ENCODE measurements around the gene ROBO1.
"Not testable (repeated sequence)": the region's sequence is repeated elsewhere in the genome, so short reads cannot be mapped to it uniquely, and the experiment has no call there.

ROBO1 gene

DNA sequence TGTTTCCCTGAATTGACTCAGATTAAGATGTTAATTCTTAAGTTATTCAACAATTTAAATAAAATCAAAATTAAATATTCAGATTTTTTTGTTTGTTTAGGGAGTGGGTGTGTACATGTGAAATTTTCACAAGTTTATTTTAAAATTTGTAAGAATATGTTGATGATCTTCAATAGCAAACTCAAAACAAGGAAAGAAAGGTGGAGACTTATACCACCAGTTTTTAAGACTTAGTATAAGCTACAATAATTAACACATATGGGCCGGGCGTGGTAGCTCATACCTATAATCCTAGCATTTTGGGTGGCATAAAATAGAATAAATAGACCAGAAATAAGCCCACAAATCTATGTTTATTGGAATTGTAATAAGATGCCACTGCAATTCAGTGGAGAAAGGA lies 1084.5 kb downstream of the ROBO1 start:
- Histone ChIP-seq H3K4me3 (no peak overlapping the region), H3K27ac (no peak overlapping the region)
- DNase-seq (ENCODE audit: low spot score): no peak
- TF ChIP-seq, protein P1, sequence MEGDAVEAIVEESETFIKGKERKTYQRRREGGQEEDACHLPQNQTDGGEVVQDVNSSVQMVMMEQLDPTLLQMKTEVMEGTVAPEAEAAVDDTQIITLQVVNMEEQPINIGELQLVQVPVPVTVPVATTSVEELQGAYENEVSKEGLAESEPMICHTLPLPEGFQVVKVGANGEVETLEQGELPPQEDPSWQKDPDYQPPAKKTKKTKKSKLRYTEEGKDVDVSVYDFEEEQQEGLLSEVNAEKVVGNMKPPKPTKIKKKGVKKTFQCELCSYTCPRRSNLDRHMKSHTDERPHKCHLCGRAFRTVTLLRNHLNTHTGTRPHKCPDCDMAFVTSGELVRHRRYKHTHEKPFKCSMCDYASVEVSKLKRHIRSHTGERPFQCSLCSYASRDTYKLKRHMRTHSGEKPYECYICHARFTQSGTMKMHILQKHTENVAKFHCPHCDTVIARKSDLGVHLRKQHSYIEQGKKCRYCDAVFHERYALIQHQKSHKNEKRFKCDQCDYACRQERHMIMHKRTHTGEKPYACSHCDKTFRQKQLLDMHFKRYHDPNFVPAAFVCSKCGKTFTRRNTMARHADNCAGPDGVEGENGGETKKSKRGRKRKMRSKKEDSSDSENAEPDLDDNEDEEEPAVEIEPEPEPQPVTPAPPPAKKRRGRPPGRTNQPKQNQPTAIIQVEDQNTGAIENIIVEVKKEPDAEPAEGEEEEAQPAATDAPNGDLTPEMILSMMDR (IDR thresholded peaks at IDR 0.05): no peak

DNA sequence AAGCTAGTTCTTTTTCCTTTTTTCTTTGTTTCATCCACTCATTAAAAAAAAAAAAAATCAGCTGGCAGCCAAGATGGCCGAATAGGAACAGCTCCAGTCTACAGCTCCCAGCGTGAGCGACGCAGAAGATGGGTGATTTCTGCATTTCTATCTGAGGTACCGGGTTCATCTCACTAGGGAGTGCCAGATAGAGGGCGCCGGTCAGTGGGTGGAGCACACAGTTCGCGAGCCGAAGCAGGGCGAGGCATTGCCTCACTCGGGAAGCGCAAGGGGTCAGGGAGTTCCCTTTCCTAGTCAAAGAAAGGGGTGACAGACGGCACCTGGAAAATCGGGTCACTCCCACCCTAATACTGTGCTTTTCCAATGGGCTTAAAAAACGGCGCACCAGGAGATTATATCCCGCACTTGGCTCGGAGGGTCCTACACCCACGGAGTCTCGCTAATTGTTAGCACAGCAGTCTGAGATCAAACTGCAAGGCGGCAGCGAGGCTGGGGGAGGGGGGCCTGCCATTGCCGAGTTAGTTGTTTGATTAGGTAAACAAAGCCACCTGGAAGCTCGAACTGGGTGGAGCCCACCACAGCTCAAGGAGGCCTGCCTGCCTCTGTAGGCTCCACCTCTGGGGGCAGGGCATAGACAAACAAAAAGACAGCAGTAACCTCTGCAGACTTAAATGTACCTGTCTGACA lies 1092.5 kb downstream of the ROBO1 start:
- not testable (repeated sequence) for H3K4me3 ChIP-seq; H3K27ac ChIP-seq; DNase-seq (ENCODE audit: low spot score)

DNA sequence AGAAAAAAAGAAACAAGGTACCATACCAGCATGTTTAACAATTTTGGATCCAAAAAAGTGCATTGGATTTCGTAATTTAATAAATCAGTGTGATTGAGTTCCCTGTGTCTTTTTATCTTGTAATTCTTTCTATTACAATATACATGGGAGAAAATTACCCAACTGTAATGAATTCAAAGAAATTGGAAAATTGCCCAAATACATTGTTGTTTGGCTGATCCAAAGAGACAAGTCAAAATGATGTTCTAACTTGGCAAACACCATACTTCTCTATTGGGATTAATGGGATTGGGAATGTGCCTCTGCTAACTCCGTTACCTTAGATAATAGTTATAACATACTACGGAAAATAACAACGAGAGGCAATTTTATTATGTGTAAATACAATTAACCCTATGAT lies 1097.1 kb downstream of the ROBO1 start:
- H3K4me3 ChIP-seq: no peak overlapping the region
- H3K27ac ChIP-seq: no peak overlapping the region
- no peak for DNase-seq (ENCODE audit: low spot score)
- TF ChIP-seq, protein P1 (IDR thresholded peaks at IDR 0.05): no peak

DNA sequence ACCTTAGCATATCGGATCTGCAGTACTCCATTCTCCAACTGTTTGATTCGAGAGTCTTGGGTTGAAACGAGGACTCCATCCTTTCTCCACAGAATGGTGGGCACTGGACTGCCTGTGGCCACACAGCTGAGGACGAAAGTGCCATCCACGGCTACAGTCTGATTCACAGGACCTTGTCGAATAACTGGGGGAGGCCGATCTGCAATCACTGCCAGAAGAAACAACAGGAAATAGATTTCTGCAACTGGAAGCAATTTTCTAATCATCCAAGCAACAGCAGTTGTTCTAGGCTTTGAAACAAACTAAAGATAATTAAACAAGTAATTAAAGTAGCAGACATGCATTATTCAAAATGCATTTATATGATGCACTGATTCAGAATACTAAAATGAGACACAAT lies 1097.7 kb downstream of the ROBO1 start:
- Histone ChIP-seq H3K27ac (no peak overlapping the region), H3K4me3 (no peak overlapping the region)
- DNase-seq (ENCODE audit: low spot score): no peak
- TF ChIP-seq, protein P1 (IDR thresholded peaks at IDR 0.05): no peak

DNA sequence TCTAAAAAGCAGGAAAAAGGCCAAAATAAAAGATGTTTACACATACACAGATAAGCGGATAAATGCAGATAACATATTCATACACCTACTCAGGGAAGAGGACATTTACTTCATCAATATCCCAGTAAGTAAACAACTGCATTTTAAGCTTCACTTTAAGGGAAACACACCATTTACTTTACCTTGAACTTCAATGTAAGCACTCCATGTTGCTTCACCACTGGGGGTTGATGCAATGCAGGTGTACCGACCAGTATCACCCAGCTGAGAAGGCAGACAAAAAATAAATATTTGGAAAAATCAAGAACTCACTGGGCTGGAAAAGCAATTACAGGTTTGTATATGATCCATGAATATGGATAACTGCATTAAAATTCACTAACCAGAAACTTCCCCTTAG lies 1099.5 kb downstream of the ROBO1 start:
- no peak overlapping the region for H3K4me3 ChIP-seq
- TF ChIP-seq, protein P1 (IDR thresholded peaks at IDR 0.05): no peak
- no peak overlapping the region for H3K27ac ChIP-seq
- no peak for DNase-seq (ENCODE audit: low spot score)

DNA sequence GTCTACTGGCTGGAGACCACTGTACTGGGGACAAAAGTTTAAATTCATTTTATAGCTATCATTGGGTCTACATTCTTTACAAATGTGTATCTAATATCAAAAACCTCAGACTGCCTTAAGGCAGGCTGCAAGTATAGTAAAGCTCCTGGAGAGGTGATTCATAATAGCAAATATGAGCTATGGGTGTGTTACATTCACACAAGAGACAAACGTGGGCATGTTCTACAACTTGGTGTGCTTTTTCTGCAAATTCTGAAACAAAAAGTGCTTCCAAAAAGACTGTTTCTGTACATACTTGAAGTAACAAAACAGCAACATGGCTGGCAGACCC lies 1101.4 kb downstream of the ROBO1 start:
- H3K4me3 ChIP-seq: no peak overlapping the region
- TF ChIP-seq, protein P1 (IDR thresholded peaks at IDR 0.05): no peak

DNA sequence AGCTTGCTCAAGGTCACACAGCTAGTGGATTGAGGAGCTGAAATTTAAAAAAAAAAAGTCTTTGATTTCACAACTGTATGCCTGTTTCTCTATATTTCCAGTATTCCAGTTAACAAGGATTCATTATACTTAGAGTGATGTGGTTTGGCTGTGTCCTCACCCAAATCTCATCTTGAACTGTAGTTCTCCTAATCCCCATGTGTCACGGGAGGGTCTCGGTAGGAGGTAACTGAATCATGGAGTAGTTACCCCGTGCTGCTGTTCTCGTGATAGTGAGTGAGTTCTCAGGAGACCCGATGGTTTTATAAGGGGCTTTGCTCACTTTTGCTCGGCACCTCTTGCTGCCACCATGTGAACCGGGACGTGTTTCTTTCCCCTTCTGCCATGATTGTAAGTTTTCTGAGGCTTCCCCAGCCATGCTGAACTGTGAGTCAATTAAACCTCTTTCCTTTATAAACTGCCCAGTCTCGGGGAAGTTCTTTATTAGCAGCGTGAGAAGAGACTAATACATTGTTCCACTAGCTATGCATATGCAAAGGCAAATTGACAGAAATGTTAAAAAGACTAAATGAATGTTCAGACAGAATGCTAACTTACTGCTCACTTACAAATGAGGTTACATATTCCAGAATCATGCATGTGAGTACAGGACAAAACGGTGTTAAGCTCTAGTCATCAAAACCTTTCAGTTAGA lies 1101.9 kb downstream of the ROBO1 start:
- TF ChIP-seq, protein P1 (IDR thresholded peaks at IDR 0.05): no peak
- Histone ChIP-seq H3K27ac (no peak overlapping the region), H3K4me3 (no peak overlapping the region)
- DNase-seq (ENCODE audit: low spot score): no peak

More for the DNA sequence above, 1101.4 kb downstream of the ROBO1 start:
- DNase-seq (ENCODE audit: low spot score): no peak
- no peak overlapping the region for H3K27ac ChIP-seq

Data from coronary artery (tissue), 2 donors.